ENCODE data around the gene FCMR. TPM values are rescaled to one million over a fixed set of nuclear protein-coding genes. Genes with fewer than 3 reads are reported as not detected.
"Not testable (repeated sequence)": the region's sequence is repeated elsewhere in the genome, so short reads cannot be mapped to it uniquely, and the experiment has no call there.

Gene FCMR
- total RNA-seq, 4 donors from 2014 or later: 1.8 to 3.1 (median 2.6) TPM

- DNase-seq (ENCODE audit: low spot score in 2 of 2): no peak
- peaks cover 0 to 10% (median 0%) of the 10 kb centered on the region in 4 donors for H3K9me3 ChIP-seq
- no peaks in the 10 kb centered on the region for H3K4me1 ChIP-seq
- no peak overlapping the region for H3K27ac ChIP-seq
- H3K27me3 ChIP-seq: no peaks in the 10 kb centered on the region
- TF ChIP-seq CTCF (IDR thresholded peaks at IDR 0.05): no peak
- no peaks in the 10 kb centered on the region for H3K36me3 ChIP-seq
- WGBS, 2 donors: 87 to 89% methylated on average over 2 of the region's 2 CpGs
- no peak overlapping the region for H3K4me3 ChIP-seq
Measured at GRCh38 chr1:206855859-206856258, 65.9 kb downstream of the FCMR start.

- H3K9me3 ChIP-seq: peaks cover 0 to 10% (median 0%) of the 10 kb centered on the region in 4 donors
- 82 to 84% methylated on average over 3 of the region's 3 CpGs for WGBS, 2 donors
- no peak overlapping the region for H3K27ac ChIP-seq
- H3K4me1 ChIP-seq: no peaks in the 10 kb centered on the region
- TF ChIP-seq CTCF (IDR thresholded peaks at IDR 0.05): no peak
- no peak for TF ChIP-seq EP300 (IDR thresholded peaks at IDR 0.05)
- no peak for TF ChIP-seq POLR2A (IDR thresholded peaks at IDR 0.05)
- no peak for DNase-seq (ENCODE audit: low spot score in 2 of 2)
- no peaks in the 10 kb centered on the region for H3K36me3 ChIP-seq
- H3K27me3 ChIP-seq: no peaks in the 10 kb centered on the region
- H3K4me3 ChIP-seq: no peak overlapping the region
Measured at GRCh38 chr1:206854401-206855129, 67.2 kb downstream of the FCMR start.

GRCh38 chr1:206853696-206854095, 68.0 kb downstream of the FCMR start:
- not testable (repeated sequence) for H3K4me1 ChIP-seq; H3K27me3 ChIP-seq; H3K27ac ChIP-seq; H3K36me3 ChIP-seq; H3K4me3 ChIP-seq; DNase-seq (ENCODE audit: low spot score in 2 of 2)
- peaks cover 0 to 16% (median 0%) of the 10 kb centered on the region in 4 donors for H3K9me3 ChIP-seq

Other genes starting within 250 kb of the FCMR start
- gene MAPKAPK2, start 237.0 kb downstream of the FCMR start, total RNA-seq: 10 to 100 TPM; 30.6 to 49.5 (median 38.2) TPM
- not detected for gene IL19, start 151.2 kb downstream of the FCMR start, total RNA-seq
- 1 to 10 TPM in 2 of 4 donors, under 1 TPM in 1, not detected in 1; 0.78 to 4.8 (median 1.1) TPM for gene IL10, start 149.4 kb downstream of the FCMR start, total RNA-seq
- not detected for gene IL20, start 56.3 kb downstream of the FCMR start, total RNA-seq
- not detected for gene IL24, start 24.5 kb downstream of the FCMR start, total RNA-seq
- under 1 TPM in 1 of 4 donors, not detected in 3; 0.22 TPM for gene PIGR, start 24.5 kb upstream of the FCMR start, total RNA-seq
- not detected for gene FCAMR, start 48.5 kb upstream of the FCMR start, total RNA-seq
- under 1 TPM in 1 of 4 donors, not detected in 3; 0.44 TPM for gene C1orf116, start 110.8 kb upstream of the FCMR start, total RNA-seq
- 10 to 100 TPM in 3 of 4 donors, 1 to 10 TPM in 1; 6.9 to 11.8 (median 10.7) TPM for gene YOD1, start 129.3 kb upstream of the FCMR start, total RNA-seq
- 1 to 10 TPM; 6.5 to 9.8 (median 8.6) TPM for gene PFKFB2, start 131.3 kb upstream of the FCMR start, total RNA-seq
- gene C4BPB, start 166.9 kb upstream of the FCMR start, total RNA-seq: 1 to 10 TPM in 1 of 4 donors, under 1 TPM in 1, not detected in 2; 0.90 to 4.9 TPM
- gene C4BPA, start 182.3 kb upstream of the FCMR start, total RNA-seq: not detected

Data from tibial nerve (tissue), 4 donors.